GM21717 (cell line): ENCODE results near the gene TAB2.
A peak's percentile ranks its signal among the peaks of the same experiment; 100 is the strongest.

Experiments used
- ATAC-seq: cut with Tn5 transposase; IDR thresholded peaks from one replicate; pipeline ENCODE4 v1.9.1; 2021; ENCODE audit warnings: mild to moderate bottlenecking, moderate library complexity; ENCODE audit not compliant: unreplicated experiment

TAB2 gene

DNA sequence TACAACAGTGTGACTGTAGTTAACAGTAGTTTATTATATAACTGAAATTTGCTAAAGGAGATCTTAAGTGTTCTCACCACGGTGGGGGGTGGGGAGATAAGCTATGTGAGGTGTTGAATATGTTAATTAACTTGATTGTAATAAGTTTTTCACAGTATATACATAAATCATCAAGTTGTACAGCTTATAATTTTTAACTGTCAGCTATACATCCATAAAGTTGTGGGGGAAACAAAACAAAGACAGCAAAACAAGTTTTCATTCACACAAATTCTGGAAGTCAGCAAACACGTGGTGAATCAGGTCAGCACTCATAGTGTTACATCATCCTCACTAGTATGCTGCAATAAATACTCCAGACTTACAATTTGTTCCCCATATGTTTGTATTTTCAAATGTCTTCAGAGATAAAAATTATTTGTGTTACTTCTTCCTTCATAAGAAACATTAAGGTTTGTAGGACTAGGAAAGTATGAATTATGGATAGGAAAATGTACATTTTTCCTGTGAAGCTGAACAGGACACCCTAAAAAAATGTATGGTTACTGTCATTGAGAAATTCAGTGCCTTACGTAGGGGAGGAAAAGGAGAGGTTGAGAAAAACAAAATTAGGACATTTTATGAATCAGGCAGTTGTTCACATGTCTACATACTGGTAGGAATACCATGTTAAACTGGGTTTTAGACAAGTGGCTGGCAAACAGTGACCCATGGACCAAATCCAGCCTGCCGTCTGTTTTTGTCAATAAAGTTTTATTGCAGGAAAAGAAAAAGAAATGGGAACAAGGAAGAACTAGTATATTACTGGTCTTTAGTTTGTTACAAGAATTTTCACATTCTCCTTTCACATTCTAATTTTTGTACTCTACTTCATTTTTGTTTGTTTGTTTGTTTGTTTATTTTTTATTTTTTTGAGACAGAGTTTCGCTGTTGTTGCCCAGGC is 88.6 kb downstream of the TAB2 start:
- ATAC-seq = no peak

DNA sequence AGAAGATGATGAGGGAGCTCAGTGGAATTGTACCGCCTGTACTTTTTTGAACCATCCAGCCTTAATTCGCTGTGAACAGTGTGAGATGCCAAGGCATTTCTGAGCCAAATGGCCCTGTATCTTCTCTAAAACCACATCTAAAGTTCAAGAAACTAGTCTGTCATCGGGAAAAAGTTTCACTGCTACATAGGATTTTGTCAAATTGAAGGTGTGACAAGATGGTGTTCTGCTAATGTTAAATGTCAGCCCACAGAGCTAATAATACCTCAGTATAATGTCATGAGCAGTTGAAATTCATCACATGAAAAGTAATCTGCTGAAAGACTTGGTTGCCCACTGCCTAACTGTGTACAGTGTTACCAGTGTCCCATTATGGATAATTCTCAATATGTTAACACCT is 92.1 kb downstream of the TAB2 start:
- ATAC-seq = no peak

DNA sequence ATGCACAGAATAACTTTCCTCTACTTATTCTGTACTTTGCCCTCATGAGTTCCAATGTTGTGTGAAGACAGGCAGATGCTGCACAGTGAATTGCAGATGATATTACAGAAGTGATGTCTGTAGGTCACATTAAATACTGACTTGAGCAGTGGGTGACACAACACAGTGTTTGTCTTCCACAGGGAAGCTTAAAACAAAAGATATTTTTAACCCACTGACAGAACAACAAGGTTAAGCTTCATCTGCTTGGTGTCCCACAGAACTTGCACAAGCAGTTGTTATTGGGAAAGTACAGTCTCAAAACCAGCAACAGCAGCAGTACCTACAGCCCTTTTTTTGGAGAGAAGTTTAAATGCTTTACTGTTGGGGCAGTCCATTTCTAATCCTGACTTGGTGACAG is 93.0 kb downstream of the TAB2 start:
- no peak for ATAC-seq

DNA sequence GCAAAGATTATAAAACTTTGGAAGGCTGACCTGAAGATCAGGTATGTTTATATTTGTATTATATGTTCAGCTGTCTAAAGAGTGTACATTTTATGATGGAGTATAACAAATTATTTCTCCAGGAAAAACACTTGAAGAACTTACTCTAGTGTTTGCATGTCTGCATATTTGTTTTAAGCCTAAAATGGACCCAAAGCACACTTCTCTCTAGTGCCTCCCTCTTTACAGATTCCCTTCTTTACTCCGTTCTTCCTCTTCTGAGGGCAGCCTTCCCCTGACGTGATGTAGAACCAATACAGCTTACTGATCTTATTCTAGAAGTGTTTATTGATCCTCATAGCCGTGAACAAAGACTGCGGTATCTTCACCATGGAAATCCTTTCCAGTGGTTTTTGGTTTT is 96.5 kb downstream of the TAB2 start:
- no peak for ATAC-seq

DNA sequence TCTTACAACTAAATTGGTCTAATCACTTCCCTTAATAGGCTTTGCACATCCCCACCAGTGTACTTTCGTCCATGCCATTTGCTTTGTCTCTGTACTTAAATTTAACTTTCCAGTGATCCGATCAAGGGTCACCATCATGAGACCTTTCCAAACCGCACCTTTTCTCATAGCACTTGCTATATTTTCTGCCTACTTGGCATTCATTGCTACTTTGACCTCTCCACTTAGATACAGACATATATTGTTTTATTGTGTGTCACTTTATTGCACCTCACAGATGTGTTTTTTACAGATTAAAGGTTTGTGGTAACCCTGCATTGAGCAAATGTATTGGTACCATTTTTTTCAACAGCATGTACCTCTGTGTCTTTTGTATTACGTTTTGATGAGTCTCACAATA is 97.3 kb downstream of the TAB2 start:
- ATAC-seq = no peak

DNA sequence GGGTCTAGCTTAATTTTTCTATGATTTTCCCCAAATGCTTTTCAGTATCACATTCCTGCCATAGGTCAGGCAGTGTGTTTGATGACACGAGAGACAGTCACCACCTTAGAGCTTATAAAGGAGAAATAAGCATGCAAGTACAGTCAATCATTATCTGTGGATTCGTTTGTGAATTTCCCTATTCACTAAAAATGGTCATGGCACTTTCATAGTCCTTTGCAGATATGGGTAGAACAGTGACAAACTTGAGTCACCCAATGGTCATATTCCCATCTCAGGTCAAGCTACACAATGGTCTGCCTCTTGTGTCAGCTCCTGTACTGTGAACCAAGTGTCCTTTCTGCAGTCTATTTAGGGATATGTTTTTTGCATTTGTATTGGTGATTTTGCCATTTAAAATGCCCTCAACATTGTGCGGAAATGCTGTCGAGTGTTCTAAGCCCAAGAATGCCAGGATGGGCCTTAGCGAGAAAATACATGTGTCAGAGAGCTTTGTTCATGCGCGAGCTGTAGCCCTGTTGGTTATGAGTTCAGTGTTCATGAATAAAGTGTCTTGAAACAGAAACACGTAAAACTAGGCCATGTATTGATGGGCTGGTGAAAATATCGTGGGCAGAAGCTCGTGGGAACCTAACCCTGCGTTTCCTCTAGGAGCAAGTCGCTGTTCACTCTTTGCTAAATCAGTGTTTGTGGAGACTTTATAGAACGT is 102.3 kb downstream of the TAB2 start:
- no peak for ATAC-seq

DNA sequence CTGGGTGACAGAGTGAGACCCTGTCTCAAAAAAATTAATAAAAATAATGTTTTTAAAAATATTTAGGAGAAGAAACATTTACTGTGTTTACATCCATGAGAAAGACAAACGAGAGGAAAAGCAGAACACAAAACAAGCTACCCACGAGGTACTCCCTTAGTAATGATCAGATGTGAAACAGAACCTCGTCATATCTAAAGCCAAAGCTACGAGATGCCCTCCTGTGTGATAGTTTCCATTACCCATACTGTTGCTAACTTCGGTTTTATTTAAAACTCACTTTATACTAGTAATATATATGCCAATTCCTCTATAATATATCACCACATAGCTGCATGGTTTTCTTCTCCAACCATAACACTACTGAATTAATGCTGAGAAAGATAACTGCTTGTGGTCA is 103.6 kb downstream of the TAB2 start:
- no peak for ATAC-seq

DNA sequence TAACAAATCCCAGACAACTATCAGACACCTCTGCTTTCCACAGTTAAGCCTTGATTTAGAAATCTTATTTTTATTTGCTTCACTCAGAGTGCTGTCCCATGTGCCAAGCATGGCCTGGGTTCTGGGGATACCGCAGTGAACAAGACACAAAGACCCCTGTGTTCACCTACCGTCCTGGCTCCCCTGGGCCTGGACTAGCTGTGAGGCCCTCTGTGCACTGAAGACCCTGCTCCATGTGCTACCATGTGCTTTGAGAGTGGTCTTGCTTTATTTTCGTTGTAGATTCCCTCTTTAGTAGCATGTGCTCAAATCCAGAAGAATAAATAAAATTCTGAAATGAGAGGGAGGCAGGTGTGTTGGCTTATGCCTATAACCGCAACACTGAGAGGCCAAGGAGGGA is 105.1 kb downstream of the TAB2 start:
- no peak for ATAC-seq

DNA sequence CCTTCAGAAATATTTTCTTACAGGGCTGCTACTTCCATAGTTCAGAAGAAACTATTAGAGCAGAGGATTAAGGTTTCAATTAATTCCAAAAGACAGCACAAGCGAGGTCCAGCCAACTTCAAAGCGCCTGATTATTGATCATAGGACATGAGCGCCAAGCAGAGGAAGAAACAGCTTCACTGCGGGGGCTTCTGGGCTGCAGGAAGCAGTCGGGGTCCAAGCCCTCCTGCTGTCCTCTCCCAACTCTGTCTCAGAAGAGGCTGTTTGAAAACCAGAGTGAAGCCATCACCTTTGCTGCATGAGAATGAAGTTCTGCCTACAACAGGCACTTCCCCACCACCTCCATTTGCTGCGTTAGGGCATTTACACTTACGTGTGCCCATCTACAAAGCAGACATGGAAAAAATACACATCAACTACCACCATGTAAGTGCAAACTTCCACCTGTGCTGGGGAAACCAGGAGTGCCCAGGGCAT is 106.5 kb downstream of the TAB2 start:
- ATAC-seq = no peak

DNA sequence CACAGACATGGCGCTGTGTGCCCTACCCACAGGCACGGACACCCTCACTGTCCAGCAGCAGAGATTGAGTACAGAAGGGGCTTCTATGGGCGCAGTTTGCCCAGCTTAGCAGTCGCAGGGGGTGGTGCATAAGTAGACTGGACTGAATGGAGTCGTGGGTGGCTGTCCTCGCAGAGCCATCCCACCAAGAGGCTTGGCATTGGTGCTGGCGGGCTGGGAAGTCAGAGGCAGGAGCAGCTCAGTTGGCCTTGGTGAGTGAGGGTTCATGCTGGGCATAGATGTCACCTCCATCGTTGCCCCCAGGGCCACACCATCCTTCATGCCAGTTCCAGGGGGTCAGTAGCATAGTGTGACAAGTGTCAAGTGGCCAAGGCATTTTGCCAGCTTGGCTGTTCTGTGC is 107.7 kb downstream of the TAB2 start:
- no peak for ATAC-seq

DNA sequence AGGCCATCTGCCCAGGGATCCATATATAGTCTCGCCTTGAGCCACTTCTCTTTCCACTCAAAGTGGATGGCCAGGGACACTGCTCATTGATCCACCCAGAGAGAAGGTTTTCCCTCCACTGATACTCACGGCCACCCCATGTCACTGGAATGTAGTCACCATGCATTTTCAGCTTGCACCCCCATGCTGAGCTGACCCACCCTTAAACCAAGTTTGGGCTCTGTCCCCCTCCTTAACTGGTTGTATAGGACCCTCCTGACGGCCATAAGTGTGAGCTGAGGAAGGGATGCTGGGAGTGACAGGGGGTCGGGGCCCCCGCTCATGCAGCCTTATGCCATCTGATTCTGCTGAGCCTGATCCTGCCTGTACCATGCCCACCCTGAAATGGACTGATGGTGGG is 108.2 kb downstream of the TAB2 start:
- ATAC-seq = no peak

DNA sequence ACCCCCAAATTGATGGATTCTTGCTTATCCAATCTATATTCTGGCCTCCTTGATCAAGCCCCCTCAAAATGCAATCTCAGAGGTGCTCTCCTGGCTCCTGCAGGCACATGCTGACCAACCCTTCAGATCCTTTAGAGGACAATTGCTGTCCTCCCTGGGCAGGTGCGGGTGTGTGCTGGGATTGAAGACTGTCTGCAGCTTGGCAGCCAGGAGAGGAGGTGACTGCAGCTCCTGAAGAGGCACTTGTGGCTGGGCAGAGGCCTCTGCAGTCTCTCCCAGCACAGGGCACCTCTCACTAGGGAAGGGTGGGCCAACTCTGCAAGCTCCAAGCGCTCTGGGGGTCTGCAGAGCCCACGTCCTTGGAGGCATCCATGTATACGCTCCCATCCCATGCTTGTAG is 111.1 kb downstream of the TAB2 start:
- ATAC-seq = no peak

DNA sequence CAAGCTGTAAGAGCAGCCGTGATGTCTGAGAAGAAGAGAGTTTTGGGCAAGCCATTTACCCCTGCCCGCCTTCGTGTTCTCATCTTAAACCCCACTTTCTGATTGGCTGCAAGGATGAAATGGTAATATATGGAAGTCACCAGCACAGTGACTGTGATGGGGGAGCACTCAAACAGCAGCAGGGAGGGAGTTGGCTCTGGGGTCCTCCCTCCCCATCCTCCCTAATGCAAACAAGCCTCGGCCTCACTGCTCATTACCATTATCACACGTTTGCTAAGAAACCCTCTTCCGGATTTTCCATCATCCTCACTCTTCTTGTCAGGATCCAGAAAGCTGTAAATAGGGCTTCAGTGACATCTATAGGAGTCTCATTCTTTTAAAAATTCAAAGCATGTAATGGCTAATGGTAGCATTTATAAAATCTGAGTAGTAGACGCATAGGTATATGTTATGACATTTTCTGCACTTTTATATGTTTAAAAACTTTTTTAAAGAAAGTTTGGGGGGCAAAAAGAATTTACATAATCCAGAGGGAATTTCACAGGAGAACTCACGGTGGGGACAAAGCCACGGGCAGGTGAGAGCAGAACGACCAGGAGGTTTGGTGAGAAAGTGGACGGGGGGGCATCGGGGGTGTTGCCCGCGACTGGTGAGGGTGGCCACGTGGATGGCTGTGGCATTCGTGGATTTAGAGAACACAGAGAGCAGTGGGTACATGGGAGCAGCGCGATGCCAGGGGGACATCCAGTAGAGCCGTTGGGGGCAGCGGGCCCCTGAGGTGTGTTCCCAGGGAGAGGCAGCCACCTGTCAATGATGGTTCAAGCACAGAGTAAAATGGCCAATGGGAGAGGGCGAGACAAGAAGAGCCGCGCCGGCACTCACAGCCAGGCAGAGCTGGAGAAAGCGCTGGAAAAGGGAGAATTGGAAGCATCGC is 112.2 kb downstream of the TAB2 start:
- ATAC-seq = no peak

DNA sequence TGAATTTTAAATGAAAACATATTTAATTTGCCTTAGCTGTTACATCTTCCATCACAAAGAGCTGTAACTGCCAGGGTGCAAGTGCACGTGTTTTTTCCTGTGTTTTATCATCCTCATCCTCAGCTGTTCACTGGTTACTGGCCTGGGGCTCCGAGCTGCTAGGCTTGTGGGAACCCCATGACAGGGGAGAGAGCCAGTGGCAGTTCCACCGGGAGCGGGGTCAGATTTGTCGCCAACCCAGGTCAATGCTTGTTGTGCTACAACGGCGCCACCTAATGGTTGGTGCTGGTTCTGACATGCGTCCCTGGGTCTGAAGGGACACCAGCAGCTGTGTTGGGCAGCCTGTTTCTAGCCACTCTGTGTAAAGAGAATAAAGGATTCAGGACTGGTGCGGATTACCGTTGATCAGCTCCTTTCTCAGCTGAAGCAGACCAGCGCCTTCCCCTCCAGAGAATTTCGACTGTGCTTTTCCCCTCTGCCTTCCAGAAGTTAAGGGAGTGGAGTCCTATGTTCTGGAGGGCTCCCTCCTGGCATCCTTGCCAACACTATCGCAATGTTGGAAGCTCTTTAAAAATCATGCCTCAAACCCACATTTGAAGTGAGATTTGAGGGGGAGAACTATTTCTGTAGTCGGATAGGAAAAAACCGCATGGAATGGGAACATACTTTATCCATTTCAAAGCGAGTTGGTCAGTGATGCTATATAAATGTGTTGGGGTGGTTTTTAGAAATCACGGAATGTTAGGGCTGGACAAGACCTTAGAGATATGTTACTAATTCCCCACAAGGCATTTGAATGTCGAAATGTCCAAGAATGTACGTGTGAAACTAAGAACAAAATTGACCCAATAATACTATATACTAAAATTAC is 114.6 kb downstream of the TAB2 start:
- ATAC-seq = peak; percentile 94

DNA sequence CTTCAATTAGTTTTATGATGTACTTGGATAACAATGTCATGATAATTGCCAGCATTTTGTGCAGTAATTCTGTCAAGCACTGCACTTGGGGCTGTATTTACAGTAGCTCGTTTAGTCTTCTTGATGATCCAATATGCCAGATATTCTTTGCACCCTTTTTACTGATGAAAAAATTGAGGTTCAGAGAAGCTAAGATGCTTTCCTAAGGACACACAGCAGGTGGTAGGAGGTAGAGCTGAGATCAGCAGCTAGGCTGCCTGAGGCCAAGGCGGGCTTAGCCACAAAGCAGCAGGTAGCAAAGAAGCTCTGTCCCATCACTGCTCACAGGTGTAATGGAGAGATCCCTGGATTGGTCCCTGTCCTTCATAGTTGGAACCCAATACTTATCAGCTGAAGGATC is 115.9 kb downstream of the TAB2 start:
- ATAC-seq = no peak

DNA sequence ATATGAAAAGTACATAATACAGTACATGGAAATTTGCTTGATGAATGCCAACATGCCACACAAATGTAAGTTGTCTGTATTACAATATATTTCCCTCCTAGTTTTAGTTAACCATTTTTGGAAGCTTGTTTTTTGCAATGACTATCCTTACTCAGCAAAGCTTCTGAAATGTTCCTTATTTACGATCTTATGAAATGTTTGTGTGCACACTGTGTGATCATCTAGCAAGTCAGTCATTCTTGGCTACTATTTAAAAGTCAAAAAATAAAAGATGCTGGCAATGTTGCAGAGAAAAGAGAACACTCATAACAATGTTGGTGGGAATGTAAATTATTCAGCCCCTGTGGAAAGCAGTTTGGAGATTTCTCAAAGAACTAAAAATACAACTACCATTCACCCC is 116.4 kb downstream of the TAB2 start:
- ATAC-seq = no peak

DNA sequence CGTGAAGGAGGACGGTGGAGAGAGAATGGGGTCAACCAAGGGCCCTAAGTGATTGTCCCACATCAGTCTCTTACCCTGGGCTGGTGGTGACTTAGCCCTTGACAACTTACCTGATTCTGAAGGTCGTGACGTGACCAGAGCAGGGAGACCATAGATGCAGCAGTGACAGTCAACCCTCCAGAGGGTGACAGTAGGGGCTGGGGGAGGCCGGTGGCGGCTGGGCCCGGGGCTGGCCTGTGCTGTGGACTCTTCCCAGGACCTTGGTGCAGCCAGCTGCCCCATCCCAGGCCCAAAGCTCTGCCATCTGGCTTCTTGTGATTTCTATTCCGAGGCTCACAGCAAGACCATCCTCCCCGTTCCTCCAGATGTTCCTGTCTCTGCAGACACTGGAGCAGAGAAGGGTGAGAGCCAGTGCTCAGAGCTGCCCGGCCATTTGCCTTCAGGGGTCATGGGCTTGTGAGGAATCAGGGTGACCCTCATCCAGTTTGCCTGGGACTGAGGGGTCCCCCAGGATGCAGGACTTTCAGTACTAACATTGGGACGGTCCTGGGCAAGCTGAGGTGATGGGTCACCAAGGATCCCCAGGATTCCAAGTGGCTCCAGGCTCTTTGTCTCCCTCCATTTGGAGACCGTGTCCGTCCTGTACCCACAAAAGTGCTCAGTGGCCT is 118.5 kb downstream of the TAB2 start:
- ATAC-seq = no peak

DNA sequence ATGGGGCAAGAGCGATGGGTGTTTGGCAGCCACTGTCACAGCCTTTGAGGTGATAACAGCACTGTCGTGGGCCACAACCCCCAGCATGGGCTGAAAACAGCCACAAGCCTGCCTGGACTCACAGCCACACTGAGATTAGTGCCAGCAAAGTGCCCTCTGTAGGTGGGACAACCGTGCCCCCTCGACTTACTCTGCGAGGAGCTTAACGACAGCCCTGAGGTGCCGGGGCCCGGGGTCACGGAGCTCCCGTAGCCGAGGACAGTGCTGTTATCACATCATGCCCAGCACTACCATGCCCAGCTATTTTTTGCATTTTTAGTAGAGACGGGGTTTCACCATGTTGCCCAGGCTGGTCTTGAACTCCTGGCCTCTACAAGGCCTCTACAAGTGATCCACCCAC is 119.1 kb downstream of the TAB2 start:
- no peak for ATAC-seq

DNA sequence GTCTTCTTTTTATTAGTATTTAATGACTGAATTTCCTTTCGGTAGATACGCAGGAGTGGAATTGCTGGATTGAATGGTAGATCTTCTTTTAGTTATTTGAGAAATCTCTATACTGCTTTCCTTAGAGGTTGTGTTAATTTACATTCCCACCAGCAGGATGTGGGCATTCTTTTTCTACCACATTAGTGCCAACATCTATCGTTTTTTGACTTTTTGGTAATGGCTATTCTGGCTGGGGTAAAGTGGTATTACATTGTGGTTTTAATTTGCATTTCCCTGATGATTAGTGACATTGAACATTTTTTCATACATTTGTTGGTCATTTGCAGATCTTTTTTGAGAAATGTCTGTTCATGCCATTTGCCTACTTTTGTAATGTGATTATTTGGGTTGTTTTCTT is 119.7 kb downstream of the TAB2 start:
- no peak for ATAC-seq

DNA sequence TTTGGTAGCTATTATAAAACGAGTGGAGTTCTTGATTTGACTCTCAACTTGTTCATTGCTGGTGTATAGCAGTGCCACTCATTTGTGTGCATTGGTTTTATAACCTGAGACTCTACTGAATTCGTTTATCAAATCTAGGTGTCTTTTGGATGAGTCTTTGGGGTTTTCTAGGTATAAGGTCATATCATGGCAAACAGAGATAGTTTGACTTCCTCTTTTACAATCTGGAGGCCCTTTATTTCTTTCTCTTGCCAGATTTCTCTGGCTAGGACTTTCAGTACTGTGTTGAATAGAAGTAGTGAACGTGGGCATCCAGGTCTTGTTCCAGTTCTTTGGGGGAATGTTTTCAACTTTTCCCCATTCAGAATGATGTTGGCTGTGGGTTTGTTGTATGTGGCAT is 121.3 kb downstream of the TAB2 start:
- peak; percentile 58 for ATAC-seq
